NCI-H774 (cell line): ENCODE data around the gene CTBP1.

Experiments
- DNase-seq: peaks from one replicate; lab custom pipeline; 2025; lab: John Stamatoyannopoulos, UW

Gene CTBP1

DNA sequence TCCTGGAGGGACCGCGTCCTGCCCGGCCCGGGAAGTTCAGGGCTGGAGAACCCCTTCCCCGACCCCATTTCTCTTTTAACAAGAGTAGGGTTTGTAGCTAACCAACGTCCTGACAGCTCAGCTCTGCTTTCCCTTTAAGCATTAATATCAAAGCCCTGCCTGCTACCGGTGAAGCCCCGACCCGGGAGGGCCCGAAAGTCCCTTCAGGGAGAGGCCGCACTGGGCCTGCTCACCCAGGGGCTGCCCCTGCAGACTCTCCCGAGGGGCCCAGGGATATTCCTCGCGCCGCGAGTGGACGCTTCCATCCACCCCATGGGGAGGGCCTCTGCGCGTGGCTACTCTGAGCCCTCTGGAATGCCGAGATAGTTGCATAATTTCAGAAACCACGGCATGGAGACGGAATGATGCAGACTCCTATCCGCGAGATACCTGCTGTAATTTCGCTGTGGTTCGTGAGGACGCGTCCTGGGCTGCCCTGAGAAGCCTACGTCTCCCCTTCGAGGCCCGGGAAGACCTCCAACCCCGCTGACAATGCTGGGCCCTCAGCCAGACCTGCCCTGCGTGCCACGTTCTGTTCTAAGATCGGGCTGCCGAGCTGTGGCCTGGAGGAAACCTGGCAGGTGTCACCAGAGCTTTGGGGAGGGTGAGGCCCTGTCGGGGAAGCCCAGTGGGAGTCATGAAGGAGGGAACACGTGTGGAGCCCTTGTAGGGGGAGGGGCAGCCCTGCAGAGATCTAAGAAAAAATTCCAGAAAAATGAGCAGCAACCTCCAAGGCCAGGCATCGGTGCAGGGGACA lies 999 bp upstream of the CTBP1 start:
- DNase-seq, result no peak

DNA sequence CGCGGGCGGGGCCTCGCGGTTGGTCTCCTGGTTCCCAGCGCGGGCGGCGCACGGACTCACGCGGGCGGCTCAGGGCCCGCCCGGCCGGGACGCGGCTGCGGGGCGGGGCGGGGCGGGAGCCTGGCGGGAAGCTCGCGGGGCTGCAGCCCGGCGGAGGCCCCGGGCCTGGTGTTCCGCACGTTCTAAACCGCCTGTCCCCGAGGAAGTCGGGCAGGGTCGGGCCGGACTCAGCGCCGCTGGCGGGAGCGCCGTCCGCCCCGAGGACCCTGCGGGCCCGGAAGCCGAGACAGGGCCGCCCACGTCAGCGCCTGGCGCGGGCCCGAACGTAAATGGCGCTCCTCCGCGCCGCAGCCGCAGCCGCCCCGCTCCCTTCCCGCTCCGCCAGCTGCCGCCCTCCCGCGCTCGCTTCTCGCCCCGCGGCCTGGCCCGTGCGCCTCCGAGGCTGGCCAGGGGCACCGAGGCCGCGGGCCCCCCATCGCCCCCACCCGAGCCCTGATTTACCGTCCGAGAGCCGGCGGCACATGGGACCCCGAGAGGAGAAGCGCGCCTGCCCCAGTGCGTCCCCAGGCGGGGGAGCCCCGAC lies 309 bp upstream of the CTBP1 start:
- DNase-seq, result peak; percentile 87

DNA sequence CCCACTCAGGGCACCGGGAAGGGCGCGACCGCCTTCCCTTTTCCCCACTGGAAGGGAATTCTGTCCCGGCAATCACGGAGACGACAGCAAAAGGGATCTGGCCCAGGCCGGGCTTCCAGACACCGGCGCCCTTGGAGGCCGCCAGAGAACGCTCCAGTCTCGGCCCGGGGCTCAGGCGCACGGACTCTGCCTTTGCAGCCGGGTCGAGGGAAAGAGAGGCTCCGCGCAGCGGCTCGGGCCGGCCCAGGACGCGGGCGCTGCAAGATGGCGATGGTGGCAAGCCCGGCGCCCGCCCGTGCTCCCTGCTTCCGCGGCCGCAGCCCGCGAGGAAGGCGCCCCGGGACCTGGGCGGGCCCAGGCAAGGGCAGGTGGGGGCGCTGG lies 1.1 kb downstream of the CTBP1 start:
- DNase-seq, result no peak

GRCh38 chr4:1246901-1247863 lies 1.7 kb downstream of the CTBP1 start:
- DNase-seq, result no peak

DNA sequence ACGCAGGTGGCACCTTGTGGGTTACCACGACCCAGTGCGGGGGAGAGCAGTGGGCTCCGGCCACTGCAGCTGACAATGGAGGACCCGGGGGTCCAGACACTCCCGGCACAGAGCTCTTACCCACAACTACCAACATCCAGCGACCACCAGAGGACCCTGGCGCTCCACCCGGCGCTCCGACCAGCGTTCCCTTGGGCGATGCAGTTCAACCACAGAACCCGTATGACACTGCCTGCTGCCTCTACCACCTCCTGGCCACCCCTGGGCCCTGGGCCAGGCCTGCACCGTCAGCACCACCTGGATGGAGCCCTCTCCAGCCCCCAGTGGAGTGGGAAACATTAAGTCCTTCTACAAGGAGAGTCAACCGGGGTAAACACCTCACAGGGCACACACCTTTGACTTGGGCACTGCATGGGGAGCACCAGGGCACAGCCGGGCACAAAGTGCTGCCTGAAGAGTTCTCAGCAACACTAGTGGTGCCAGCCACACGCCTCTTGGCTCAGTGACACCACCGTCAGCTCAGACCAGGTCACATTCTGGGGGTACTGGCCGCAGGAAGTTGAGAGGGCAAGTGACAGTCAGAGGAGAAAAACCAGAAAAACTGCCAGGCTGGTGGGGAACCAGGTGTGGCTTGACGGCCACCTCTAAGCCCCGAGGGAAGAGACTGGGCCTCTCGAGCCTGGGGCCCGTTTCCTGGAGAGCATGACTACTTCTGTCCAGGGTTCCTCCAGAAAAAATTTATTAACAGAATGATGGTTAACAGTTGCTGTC lies 2.6 kb downstream of the CTBP1 start:
- no peak for DNase-seq

GRCh38 chr4:1245481-1246051 lies 3.4 kb downstream of the CTBP1 start:
- no peak for DNase-seq

GRCh38 chr4:1244978-1245471 lies 3.9 kb downstream of the CTBP1 start:
- no peak for DNase-seq

- no peak for DNase-seq
Observed at GRCh38 chr4:1244081-1244977, 4.6 kb downstream of the CTBP1 start.

DNA sequence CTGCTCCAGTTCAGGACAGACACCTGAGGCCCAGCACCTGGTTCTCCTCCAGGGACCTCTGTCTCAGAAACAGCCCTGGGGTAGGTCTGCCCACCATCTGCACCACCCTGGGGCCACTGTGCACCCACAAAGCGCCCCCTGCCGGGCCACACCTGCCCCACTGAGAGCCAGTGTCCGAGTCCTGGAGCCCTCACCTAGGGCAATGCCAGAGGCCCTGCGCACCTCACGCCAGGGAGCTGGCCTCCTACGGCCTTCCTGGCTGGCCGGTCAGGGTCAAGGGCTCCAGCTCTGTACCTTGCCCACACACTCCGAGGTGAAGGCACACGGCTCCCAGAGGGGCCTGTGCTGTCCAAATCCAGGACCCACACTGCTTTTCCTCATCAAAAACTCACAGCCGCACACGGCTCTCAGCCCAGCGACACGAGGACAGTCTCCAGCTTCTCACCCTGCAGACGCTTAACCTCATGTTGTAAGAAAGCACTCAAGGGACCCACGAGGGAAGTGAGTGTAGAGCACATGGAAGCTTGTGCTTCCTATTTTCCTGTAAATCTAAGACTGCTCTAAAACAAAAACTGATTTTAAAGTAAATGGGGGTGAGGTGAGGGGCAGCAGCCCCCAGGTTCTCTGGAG lies 5.4 kb downstream of the CTBP1 start:
- DNase-seq, result no peak

GRCh38 chr4:1242506-1243450 lies 6.2 kb downstream of the CTBP1 start:
- no peak for DNase-seq

DNA sequence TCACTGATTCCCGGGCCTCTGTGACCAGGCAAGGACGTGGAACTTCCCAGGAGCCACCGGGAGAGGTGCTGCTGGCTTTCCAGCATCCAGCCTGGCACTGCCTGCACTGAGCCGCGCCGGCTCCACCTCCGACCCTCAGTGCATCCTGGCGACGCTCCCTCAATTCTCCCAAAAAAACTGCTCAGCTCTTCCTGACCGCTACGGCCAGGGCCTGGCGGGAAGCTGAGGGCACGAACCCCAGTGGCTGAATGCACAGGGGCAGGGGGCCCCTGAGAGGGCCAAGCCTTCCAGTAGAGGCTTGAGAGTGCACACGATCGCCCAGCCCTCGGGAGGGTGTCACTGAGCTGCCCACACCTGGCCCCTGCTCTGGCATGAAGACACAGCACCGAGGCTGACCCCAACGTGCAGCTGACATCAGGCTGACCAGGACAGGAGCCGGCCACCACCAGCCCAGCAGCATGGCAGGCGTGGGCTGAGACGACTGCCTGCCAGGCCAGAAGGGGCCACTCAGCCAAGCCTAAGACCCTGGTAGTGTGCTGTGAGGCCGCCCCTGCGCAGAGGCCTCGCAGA lies 6.9 kb downstream of the CTBP1 start:
- DNase-seq, result no peak

- DNase-seq, result no peak
Observed at GRCh38 chr4:1241466-1241935, 7.4 kb downstream of the CTBP1 start.

DNA sequence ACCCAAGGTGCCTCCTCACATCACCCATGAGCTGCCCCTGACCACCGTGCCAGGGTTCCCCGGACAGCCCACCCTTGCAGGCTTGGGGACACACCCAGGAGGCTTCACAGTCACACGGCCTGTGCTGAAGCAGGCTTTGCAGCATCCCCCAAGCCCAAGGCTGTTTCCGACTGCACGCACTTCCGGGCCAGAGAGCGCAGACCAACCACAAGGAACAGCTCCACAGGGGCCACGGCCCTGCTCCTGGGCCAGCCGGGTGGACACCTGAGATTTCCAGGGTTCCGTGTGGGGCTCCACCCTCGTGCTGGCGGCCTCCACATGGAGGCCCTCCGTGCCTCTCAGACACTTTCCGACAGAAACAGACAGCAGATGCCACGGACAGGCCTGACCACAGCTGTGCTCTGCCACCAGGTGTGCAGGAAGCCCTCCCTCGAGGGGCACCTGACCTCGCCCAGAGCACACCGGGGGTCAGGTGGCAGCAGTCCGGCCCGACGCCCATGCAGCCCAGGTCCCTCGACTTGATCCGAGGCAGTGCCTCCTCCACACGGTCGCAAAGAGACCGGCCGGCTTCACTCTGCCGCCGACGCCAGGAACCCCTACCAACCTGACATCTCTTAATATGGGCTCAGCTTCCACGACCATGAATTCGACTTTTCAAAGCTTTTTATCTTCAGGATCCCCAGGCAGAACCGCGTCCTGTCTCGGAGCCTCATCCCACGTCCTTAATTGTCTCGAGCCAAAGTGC lies 8.0 kb downstream of the CTBP1 start:
- DNase-seq, result no peak

GRCh38 chr4:1239950-1240307 lies 9.0 kb downstream of the CTBP1 start:
- DNase-seq, result no peak

DNA sequence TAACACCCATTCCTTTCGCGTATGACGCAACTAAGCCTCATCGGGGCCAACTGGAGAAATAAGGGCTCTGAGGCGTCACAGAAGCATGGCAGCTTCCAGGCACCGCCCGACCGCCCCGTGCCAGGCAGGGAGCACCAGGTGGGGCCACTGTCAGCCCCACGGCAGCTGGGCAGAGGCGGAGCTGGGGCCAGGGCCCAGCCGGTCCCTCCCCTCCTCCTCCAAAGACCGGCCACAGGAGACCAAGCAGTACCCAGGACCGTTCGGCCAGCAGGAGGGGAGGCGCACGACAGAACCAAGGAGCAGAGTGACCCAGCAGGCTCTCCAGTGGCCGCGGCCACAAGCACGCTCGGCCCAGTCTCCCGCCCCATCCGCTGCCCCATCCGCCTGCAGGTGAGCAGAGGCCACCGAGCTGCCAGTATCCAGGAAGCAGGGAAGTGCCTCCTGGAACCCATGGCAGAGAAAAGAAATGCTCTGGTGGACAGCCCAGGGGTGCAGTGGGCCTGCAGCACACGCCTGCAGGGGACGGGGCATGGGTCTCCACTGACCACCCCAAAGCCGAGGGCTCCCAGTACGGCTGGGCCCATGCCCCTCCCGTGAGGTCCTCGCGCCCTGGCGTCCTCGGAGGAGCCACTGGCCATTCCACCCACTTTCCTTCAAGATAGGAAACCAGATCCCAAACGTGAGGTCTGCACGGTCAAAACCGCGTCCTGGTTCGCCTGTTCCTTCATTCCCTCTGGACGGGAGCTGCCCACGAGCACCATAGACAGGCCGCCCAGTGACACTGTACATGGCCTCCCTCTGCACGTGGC lies 9.6 kb downstream of the CTBP1 start:
- DNase-seq, result no peak

- DNase-seq, result no peak
Observed at GRCh38 chr4:1238676-1239000, 10.3 kb downstream of the CTBP1 start.
